DOHH2 (cell line): ENCODE results near the gene TMCC1.

Experiments
- EZH2phosphoT487 ChIP-seq: fragments of 200-600 bp; sonication (generic); IDR thresholded peaks from 2 replicates; pipeline ENCODE4 v1.6.1; 2017; ENCODE audit warnings: borderline replicate concordance, mild to moderate bottlenecking, antibody characterized with exemption, low read length, moderate library complexity, mixed read lengths
- TF ChIP-seq, protein P1 (sequence below): fragments of 200-600 bp; sonication (generic); IDR thresholded peaks from one replicate; pipeline ENCODE4 v1.5.1; 2014; ENCODE audit warnings: antibody characterized with exemption, mild to moderate bottlenecking, low read depth, low read length; ENCODE audit not compliant: poor library complexity, severe bottlenecking

DNA sequence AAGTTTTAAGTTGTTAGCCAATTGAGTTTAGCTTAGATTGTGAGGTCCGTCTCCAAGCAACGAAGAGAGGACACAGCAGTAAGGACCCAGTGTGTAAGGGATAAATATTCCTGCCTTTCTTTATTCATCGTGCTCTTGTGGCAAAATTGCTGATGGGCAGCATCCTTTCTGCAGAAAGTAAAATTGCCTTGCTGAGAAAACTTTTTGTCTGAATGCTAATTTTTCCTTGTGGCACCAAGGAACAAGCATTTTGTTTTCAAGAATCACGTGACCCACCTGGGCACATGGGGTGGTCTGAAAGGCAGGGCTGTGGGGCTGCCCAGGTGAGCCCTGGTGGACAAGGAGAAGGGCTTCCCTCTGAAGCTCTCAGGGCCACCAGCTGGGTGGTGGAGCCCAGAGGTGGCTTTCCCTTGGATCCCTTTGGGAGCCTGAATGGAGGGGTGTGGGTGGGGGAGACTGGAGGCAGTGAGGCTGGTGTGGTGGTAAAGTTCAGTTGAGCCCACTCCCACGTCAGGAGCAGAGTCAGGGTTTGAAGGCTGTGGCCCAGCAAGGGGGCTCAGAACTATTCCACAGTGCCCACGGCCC lies 24.0 kb upstream of the TMCC1 start:
- TF ChIP-seq, protein P1, sequence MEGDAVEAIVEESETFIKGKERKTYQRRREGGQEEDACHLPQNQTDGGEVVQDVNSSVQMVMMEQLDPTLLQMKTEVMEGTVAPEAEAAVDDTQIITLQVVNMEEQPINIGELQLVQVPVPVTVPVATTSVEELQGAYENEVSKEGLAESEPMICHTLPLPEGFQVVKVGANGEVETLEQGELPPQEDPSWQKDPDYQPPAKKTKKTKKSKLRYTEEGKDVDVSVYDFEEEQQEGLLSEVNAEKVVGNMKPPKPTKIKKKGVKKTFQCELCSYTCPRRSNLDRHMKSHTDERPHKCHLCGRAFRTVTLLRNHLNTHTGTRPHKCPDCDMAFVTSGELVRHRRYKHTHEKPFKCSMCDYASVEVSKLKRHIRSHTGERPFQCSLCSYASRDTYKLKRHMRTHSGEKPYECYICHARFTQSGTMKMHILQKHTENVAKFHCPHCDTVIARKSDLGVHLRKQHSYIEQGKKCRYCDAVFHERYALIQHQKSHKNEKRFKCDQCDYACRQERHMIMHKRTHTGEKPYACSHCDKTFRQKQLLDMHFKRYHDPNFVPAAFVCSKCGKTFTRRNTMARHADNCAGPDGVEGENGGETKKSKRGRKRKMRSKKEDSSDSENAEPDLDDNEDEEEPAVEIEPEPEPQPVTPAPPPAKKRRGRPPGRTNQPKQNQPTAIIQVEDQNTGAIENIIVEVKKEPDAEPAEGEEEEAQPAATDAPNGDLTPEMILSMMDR = no peak
- no peak for TF ChIP-seq EZH2phosphoT487
